Stimulated activated CD8-positive, alpha-beta memory T cell treated with anti-CD3 and anti-CD28 coated beads, Interleukin-15, amount 100 ng/mL, for 4 hours (primary cell): ENCODE results near the gene SHH.

Experiments
- DNase-seq, 2 donors: peaks; one replicate each; pipeline ENCODE4 v3.0.0-alpha.2; 2020; ENCODE audit warnings: low read depth in 2 of 2

Gene SHH

DNA sequence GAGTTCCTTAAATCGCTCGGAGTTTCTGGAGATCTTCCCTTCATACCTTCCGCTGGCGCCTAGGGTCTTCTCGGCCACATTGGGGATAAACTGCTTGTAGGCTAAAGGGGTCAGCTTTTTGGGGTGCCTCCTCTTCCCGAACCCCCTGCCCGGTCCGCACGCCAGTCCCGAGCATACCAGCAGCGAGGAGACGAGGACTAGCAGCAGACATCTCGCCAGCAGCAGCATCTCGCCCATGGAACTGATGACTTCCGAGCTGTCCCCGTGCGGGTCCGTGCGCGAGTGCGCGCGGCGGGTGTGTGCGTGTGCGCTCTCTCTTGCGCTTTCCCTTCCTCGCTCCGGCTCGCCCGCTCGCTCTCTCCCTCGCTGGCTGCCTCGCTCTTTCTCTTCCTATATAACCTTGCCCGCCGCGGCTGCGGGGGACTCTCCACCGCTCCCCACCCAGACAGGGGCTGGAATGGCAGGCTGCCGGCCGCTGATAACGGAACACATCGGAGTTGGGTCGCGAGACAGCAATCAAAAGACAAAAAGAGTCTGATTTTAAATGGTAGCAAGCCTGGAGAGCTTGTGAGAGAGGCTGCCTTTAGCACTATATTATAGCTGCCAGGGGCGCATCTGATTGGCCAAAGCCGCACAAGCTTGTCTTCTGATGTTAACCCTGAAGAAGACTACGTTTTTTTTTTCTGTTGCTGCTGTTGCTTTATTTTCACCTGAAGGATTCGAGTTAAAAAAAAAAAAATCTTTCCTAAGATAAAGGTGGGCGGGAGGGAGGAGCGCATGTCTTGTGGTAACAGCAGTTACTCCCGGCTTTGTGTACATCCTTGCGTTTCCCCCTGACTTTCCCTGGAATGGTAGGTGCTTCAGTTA is at the start of gene SHH:
Gene SHH (minus strand): TSS at position 569 of the 867 bp plus-strand sequence. CDS start 341 bp downstream, at position 228.
- DNase-seq = no peak

DNA sequence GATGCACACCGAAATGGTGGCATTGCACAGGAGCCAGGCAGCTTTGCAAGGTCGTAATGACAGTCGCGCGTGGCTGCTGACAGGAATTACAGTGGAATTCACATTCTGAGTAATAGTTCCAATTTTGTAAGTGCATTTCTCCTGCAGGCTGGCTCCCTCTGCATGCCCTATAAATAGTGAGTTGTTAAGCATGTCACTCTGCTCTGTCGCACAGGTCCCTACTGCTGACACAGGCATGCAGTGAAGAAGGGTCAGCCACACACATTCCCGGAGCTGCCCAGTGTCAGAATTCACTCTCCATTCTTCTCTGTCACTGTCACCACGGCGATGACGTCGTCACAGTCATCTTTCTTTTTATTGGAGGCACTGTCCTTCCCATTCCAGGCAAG is 49.2 kb upstream of the SHH start:
- DNase-seq = no peak

DNA sequence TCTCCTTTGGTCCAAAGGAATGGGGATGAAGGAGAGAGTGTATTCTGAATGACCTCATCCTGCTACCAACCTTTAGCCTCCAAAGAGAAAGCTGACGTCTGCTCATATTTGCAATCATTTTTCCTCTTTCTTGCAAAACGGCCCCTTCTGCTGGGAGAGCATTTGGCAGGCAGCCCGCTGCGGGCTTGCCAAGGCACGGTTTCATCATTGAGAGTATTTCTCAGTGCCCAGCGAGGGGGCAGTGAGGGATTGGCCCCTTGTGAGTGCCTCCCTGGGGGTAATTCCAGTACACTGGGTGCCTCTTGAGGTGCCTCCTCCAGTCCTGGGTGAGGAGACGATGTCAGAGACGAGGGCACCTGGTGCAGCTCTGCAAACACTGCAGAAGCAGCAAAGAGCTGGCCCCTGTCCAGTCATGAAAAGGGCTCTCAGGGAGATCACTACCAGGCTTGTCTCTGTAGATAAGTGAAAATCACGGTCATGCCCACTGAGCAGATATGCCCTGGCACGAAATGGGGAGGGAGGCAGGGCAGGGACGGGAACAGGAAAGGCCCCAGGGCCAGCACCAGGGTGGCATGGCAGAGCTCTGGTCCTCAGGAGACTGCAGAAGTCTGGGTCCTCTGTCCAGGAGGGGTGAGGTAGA is 48.7 kb upstream of the SHH start:
- no peak for DNase-seq

DNA sequence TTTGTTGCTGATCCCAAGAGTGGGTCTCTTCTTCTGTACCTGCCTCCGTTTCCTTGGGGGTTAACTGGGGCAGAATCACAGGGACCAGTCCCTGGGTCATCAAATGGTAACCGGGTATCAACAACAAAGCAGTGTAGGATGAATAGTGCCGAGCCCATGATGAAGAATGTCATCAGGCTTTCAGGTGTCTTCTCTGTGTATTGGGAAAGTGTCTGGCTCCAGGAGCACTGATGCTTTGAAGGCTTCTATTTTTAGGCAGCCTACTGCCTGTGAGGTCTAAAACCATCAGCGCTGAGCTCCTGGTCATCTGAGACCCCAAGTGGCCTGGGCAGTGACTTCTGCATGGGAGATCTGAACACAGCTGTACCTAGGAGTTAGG is 48.2 kb upstream of the SHH start:
- DNase-seq = no peak

DNA sequence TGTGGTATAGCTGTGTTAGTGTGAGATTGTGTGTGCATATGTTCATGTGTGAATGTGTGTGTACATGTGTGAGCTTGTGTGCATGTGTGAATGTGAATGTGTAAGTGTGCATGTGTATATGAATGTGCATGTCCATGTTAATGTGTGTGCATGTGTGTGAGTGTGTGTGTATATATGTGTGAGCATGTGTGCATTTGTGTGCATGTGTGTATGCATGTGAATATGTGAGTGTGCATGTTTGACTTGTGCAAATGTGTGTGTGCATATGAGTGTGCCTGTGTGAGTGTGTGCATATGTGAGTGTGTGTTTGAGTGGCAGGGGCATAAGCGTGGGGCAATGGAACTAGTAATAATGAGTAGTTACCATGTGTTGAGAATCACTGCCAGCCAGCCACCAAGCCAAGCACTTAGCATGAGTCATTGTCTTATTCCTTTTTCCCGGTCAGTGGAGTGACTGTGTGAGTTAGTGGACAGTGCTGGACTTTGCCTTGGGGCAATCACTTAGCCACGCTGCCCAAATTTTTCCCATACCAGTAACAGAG is 46.3 kb upstream of the SHH start:
- DNase-seq = no peak

DNA sequence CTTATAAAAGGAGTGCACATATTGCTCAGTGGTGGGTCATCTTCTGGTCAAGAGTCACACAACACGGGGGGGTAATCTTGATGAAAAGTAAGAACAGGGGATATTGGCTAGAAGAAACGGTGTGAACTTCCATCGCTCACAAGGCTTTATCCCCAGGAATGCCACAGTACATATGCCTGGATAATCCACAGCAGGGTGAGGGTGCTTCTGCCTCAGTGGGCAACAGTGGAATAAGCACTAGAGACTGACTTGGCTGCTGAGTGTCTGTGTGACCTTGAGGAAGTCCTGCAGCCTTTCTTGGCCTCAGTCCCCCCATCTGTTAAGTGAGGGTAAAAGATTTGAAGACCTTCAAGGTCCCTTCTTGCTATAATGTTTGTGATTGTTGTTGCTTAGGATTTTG is 44.9 kb upstream of the SHH start:
- no peak for DNase-seq

DNA sequence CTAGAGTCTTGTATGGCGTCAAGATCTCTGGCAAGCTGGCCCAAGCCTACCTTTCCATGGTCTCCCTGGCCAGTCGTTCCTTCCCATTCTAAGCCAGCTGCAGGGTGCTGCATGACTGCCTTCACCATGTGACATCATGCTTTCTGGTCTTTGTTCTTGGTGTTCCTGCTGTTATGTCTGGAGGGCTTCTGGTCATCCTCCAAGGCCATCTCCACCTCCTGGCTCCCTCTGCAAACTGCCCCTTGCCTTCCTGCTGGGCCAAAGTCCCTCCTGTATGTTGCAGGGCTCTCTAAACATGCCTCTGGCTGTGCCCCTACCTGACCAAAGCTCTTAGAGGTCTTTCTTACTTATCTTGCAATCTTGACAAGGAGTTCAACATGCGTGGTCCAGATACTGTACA is 44.4 kb upstream of the SHH start:
- no peak for DNase-seq

DNA sequence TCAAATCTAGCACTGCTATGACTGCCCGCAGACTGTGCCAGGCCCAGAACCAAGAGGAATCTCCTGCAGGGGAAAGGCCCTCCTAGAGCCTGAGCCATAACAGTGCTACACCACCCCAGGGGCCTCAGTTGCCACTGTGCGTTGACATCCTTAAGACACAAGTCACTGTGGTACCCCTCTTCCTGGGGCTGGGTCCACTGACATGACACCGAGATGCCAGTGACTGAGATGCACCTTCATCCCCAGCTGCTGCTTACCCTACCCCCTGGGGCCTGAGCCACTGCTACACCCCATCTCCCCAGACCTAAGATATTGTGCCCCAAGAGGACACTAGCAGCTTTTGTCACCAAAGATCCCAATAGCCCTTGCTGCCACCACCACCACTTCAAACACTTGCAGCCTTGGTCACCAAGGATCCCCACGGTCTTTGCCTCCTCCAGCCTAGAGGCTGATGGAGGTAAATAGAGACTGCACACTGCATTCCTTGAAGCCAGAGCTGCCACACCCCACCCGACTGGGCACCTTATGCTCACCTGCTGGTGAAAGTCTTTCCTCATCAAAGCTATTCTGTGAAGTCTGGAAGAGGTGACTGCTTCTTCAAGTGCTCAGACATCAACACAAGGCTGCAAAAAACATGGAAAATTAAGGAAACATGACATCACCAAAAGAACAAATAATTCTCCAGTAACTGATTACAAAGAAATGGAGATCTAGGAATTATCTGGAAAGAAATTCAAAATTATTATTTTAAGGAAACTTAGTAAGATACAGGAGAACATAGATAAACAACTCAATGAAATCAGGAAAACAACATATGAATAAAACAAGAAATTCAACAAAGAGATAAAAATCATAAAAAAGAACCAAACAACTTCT is 40.4 kb upstream of the SHH start:
- no peak for DNase-seq

DNA sequence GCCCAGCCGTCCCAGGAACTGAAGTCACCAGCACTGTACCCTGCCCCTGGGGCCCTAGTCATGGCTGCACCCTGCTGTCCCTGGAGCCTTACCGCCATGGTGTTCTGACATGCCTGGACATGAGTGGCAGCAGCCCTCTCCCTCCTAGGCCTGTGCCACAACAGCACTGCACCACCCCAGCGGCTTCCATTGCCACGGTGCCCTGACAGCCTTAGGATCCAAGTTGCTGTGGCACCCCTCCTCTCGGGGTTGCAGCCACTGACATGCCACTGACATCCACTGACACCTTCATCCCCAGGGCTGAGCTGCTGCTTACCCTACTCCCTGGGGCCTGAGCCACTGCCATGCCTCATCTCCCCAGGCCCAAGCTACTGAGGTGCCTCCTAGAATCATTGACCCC is 39.6 kb upstream of the SHH start:
- no peak for DNase-seq

DNA sequence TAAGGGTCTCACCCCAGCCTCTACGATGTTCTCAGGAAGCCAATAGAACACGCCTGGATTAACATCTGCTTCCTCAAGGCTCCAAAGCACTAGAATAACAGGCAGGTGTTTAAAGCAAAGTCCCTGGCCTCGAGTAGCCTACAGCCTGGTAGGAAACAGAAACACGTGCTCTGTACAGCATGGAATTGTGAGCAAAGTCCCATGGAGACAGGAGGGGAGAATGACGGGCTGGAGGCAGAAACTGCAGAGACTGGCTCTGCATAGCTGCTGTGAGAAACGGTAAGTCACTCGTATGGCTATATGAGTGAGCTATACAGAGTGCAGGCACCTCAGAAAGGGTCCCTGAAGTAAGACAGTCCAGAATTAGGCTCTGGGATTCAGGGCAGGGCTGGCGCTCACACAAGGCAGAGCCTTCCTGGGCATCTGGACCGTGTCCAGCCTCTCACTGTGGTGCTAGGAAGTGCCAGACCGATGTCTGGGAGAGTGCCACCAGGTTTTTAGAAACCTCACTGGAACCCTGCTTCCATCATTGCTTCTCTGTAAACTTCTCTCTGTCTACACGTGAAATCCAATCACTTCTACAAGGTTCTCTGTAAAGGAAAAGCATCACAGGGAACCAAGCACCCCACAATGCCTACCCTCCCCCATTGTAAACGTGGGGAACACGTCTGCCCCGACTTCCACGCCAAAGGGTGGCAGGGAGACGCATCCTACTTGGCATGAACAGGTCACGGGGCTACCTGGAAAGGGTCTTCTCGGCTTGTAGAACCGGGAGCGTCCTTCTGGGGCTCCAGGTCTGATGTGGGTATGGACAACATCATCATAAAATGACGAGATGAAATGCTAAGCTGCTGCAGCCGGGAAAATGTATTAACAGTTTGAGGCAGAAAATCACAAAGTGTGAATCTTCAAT is 38.8 kb upstream of the SHH start:
- DNase-seq = no peak

DNA sequence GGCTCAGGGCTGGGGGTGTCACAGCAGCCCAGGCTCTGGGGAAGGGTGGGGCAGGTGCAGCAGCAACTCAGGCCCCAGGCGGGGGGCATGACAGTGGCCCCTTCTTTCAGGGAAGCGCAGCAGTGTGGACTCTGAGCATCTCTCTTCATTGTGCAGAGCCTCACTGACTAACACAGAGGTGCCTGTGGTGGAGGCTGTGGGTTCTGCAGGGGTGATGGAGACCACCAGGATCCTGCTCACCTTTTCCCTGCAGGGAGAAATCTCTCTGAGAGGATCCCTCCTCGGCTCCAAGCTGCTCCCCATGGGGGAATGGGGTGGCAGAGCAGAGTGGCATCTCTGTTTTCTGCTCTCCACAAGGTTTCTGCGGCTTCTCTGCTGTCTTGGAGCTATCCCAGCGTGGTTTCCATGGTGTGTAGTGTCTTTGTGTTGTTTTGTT is 37.8 kb upstream of the SHH start:
- no peak for DNase-seq

DNA sequence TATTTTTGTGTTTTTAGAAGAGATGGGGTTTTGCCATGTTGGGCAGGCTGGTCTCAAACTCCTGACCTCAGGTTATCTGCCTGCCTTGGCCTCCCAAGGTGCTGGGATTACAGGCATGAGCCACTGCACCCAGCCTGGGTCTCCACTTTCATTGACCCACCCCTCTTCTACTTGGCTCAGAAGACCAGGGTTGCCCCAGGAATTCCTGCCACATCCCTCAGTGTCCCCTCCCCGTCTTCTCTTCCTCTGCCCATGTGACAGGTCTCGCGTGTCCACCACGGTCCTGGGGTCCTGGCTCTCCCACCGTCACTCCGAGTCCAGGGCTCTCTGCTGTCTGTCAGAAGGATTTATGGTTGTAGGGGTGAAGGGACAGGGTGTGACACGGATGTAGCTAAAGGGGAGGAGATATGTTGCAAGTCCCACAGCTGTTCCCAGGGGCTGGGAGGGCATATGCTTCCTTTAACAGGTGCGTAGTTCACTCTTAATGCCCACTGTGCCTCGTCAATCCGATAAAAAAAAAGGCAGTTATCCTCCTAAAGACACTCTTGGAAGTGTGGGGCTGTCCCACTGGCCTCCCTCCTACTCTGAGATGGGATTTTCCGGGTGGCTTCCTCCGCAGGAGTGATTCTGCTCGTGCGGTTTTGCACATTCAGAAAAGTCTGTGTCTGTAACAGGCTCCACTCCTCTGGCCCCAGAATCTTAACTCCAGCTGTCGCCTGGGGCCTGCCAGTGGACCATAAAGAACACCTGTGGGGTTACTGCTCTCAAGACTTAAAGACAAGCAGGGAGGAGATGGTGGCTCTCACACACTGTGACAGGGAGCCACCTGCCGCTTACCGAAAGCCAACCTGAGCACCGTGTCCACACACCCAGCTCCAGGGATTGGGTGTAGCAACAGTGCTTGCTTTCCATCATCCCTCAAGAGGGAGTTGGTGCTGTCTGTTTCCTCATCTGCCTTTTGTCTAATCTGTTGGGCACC is 36.7 kb upstream of the SHH start:
- no peak for DNase-seq

DNA sequence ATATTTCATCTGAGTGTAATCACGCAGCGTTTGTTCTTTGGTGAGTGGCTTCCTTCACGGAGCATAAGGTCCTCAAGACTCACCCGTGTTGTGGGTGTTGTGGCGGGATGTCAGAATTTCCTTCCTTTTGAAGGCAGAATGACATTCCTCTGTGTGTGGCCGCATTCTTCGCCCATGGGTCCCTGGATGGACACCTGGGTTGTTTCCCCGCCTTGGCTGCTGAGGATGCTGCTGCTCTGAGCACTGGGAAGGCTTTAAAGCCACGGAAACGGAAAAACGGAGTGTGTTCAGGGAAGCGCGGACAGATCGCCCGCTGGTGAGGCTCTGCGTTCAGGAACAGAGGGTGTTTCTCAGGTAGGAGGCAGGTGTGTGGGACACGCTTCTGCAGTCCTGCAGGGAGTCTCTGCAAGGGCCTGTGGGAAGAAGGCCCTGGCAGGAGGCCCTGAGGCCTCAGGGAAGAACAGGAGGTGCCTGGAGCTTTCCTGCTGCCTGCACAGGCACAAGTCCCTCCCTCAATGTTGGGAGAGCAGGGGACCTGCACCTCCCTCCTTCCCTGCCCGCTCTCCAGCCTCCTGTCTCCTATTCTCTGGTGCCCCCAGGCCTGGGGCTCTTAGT is 35.7 kb upstream of the SHH start:
- DNase-seq = no peak

DNA sequence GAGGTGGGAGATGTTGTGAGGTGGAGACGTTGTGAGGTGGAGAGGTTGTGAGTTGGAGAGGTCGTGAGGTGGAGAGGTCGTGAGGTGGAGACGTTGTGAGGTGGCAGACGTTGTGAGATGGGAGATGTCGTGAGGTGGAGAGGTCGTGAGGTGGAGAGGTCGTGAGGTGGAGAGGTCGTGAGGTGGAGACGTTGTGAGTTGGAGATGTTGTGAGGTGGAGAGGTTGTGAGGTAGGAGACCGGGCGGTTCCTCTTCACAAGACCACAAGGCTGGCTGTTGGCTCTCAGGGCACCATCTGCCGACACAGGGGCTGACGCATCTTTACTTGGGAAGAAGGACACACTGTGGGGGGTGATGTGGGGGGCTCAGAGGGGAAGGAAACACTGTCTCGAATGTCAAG is 34.7 kb upstream of the SHH start:
- no peak for DNase-seq

DNA sequence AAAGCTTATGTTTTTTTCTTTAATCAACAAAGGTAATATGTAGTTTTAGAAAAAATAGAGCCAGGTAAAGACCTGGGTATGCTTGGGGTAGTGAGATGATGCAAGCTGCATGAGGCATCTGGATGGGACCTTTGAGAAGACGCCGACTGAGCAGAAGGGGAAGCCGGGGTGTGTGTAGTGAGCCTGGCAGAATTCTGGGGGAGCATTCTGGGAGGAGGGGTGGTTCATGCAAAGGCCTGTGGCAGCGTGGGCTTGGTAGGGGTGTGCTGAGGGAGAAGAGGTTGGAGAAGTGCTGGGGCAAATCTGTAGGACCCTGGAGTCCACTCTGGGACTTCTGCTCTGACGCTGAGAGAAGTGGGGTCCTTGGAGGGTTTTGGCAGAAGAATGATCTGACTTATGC is 33.9 kb upstream of the SHH start:
- DNase-seq = no peak

DNA sequence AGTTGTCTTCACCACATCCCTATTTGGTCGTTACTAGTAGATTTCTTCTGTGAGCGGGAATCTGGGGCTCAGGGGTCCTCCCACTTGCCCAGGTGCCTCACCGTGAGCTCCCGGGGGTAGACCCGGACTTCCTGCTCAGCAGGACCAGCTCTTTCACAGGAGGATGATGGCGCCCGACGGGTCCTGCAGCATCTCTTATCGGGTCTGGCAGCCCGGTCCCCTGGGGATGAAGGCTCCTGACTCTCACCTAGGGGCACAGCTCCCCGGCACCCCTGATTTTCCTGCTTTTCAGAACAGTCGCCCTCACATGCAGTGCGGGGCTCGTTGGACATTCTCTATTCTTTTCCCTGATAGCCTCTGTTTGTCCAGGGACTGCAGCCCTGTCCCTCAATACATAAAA is 33.0 kb upstream of the SHH start:
- DNase-seq = no peak

DNA sequence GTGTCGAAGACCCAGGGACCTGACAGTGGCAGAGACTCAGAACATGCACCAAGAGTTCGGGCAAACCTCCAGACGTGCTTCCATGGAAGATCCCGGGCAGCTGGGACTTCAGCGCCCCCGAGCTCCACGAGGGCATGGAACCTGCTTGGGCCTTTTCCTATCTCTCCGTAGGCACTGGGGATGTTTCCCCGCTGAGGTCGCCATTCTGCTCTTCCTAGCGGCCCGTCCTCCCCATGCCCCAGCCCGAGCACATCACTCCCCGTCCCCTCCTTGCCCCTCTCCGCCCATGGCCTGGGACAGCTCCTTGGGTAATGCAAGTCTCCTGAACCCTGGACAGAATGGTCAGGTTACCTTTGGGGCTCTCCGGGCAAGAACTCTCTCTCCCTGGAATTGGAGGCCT is 32.3 kb upstream of the SHH start:
- no peak for DNase-seq

DNA sequence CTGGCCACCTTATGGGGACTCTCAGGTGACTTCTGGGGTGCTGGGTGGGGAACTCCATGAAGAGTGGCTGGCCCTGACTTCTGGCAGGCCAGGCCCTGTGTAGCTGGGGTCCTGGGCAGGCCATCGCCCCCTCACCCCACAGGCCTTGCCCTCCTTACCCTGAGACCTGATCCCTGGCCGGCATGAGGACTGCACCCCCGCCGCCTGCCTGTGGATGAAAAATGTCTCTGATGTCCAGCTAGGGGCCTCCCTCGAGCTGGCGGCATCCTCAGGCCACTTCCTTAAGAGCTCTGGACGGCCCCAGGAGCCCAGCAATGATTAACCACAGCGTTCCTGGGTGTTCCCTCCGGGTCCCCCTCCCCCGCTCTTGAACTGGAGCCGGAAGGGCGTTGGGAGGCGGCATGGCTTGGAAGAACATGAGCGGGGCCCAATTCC is 31.8 kb upstream of the SHH start:
- no peak for DNase-seq

DNA sequence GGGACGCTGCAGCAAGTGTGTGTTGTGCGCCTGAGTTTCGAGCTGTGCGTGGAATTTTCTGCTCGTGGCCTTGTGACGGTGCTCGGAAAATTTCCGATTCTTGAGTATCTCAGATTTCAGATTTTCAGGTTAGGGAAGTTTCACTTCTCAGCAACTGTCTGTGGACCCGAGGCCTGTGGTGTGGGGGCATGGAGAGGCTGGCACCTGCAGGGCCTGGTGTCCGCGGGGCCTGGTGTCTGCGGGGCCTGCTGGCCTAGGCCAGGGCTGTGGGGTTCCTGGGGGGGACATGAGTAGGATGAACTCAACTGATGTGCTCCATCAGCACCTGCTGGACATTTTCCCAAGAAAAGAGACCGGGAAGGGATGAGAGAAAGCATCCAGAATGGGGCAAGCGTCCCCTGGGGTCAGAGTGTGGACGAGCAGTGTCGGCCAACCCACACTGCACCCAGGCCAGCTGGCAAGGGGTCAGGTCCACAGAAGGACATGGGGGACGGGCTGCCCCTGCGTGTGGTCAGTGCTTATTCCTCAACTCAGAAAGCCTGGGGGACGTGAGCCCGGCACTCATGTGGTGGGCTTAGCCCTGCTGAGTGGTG is 31.3 kb upstream of the SHH start:
- DNase-seq = no peak
